Stimulated activated CD4-positive, alpha-beta T cell treated with anti-CD3 and anti-CD28 coated beads, Interleukin-1b, Interleukin-23, amount 100 ng/mL, for 48 hours (primary cell): ENCODE results near the gene MALRD1.

ENCODE experiments used
- DNase-seq: peaks from one replicate; pipeline ENCODE4 v3.0.0-alpha.2; 2020

Gene MALRD1

GRCh38 chr10:19111501-19112267 is 63.1 kb downstream of the MALRD1 start:
- no peak for DNase-seq

- no peak for DNase-seq
Observed at GRCh38 chr10:19117438-19117837, 68.8 kb downstream of the MALRD1 start.

DNA sequence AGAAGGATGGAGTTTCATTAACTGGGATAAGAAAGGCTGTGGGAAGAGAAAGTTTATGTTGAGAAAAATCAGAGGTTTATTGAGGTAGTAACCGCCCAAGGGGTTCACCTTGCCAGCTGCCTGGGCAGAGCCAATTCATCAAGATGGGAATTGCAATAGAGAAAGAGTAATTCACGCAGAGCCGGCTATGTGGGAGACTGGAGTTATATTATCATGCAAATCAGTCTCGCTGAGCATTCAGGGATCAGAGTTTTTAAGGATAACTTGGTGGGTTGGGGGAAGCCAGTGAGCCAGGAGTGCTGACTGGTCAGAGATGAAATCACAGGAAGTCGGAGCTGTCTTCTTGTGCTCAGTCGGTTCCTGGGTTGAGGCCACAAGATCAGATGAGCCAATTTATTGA is 70.6 kb downstream of the MALRD1 start:
- no peak for DNase-seq

GRCh38 chr10:19120381-19120908 is 71.8 kb downstream of the MALRD1 start:
- DNase-seq = no peak

- no peak for DNase-seq
Observed at GRCh38 chr10:19133992-19134391, 85.4 kb downstream of the MALRD1 start.

DNA sequence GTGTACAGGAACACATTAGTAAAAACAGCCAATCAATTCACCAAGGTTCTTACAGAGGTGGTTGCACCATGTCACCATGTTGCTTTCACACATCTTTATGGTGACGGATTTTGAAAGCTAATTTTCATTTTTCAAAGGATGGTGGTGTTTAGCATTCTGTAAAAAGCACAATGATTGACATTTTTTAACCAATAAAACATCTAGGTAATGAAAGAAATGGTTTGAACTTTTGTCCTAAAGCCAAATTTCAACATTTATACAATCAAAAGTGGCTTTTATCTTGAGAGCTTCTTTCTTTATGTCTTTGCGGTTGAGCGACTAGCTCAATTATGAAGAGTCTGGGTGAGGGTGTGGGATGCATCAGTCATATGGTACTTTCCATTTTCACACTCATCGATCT is 94.4 kb downstream of the MALRD1 start:
- DNase-seq = no peak

GRCh38 chr10:19144206-19144605 is 95.6 kb downstream of the MALRD1 start:
- DNase-seq = no peak

- no peak for DNase-seq
Observed at GRCh38 chr10:19154375-19154774, 105.8 kb downstream of the MALRD1 start.

- no peak for DNase-seq
Observed at GRCh38 chr10:19158358-19158757, 109.8 kb downstream of the MALRD1 start.

- DNase-seq = no peak
Observed at GRCh38 chr10:19158870-19159269, 110.3 kb downstream of the MALRD1 start.

DNA sequence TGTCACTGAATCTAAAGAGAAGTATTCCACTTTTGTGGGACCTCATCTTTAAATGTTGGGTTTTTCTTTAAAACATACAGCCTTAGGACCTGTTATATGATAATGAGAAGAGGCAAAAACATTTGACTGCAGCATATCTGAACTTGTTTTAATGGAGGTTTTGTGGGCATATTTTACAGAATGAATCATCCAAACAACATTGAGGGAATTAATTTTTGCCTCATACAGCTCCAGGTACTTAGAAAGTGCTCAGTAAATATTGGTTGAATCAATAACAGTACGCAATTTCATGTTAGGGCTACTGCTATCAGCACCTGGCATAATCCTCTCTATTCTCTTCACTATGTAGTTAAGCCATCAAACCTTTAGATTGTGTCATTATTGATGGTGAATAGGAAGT is 115.9 kb downstream of the MALRD1 start:
- DNase-seq = no peak

DNA sequence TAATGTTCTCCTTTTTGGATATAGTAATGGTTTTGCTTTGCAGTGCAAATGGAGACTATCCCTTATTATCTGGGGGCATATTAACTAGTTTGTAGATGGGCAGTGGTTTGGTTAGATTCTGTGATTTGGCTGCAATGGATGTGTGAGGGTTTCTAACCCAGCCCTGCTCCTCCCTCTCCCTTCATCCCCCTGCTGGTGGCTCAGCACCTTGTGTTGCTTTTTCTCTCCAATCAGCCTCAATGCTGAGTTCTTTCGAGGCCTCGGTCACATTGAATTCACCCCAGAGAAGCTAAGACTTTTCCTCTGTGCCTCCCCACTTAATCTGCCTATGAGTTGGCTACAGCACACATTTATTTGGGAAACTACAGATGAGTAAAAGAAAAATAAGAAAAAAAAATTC is 120.0 kb downstream of the MALRD1 start:
- no peak for DNase-seq

DNA sequence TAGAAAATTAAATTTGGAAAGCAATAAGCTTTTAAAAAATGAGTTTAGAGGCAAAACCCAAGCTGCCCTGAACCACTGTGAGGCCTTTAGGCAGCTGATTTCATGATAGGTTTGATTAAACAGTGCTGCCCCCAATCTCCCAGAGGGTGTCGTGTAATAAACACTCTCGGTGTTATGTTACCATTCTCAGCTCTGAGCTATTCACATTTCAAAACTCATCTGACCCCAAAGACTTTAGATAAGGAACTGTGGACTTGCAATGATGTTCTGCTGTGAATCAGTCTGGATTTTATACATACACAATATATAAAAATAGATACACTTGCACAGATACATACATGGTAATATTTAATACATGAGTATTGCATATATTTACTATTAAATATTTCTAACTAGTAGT is 120.4 kb downstream of the MALRD1 start:
- no peak for DNase-seq

DNA sequence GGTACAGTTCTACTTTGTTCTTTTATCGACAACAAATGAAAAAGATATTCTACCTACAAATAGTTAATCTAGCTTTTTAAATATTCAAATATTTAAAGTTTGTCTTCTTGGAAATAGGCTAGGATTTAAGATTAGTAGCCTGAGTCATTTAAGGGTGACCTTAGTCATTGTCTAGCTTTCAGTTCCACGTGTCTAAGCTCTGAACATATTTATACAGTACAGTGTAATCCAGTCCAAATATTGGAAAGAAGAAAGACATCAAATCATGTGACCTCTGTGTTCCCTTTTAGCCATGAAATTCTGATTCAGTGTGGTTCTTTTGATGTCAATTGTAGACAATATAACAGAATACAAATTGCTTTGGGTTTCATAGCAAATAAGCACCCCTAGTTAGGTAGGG is 121.1 kb downstream of the MALRD1 start:
- no peak for DNase-seq

- no peak for DNase-seq
Observed at GRCh38 chr10:19178675-19179074, 130.1 kb downstream of the MALRD1 start.

DNA sequence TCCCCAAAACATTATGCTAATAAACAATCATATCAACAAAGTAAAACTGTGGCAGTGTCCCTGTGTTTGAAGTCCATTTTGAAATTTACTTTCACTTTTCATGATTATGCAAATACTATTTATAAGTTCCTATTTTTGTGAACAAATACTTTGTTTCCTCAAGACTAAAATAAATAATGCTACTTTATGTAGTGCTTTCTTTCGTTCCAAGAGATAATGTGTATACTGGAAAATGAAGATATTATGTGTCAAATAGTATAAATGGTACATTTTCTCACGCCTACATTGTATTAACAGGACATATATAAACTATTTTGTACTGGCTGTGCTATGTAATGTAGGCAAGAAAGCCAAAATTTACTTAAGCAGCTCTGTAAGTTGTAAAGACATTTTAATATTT is 136.3 kb downstream of the MALRD1 start:
- DNase-seq = no peak

DNA sequence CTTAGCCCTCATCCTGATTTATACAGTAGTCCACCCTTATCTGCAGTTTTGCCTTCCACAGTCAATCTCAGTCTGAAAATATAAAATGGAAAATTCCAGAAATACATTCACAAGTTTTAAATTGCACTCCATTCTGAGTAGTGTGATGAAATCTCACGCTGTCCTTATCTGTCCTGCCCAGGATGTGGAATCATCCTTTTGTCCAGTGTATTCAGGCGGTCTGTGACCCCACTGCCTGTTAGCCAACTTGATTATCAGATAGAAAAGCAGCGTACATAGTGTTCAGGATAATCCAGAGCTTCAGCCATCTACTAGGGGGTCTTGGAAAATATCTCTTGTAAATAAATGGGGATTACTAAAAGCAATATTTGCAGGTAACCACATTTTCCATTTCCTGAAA is 146.3 kb downstream of the MALRD1 start:
- no peak for DNase-seq

- DNase-seq = no peak
Observed at GRCh38 chr10:19195698-19196097, 147.1 kb downstream of the MALRD1 start.

- no peak for DNase-seq
Observed at GRCh38 chr10:19200211-19200610, 151.6 kb downstream of the MALRD1 start.

DNA sequence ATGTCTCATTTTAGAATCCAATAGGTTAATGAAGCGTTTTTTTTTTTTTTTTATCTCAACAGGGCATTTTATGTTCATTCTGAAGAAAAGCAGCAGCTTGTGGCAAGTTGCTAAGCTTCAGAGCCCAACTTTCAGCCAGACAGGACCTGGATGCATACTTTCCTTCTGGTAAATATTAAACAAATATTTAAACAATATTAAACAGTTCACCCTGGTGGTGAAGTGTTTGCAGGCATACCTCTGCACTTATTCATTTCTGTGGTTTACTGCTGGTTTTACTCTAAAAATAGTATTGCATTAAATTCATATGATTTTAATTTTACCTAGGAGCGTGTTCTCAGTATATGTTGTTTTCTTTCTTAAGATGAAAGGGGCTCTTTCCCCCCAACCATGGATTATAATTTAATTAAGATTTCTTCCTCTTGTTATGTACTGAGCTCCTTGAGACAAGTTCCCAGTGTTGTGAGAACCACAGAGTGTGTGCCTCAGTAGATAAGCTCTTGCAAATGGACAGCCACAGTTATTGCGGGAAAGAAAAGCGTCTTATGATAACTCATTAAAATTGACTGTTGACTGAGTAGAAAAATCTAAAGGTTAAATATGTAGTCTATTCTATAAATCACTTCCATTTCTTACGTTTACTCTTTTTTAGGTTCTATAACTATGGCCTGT is 155.8 kb downstream of the MALRD1 start:
- DNase-seq = no peak

GRCh38 chr10:19209319-19209718 is 160.7 kb downstream of the MALRD1 start:
- no peak for DNase-seq

GRCh38 chr10:19212590-19212989 is 164.0 kb downstream of the MALRD1 start:
- no peak for DNase-seq

DNA sequence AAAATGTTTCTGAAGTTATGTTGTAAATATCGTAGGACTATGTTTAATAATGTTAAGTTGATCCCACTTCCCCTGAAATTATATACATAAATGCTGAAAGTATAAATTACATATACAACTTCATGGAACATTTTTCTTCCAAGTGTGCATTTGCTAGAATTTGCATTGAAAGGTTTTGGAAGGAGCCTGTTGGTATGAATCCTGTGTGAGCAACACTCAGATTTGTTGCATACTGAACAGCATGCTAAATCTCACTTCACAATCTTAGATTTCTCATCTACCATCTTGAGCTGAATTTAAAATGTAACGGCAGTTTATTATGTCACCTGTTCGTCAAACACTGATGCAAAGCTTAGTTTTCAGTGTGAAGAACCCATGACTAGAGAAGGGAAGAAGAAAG is 172.6 kb downstream of the MALRD1 start:
- DNase-seq = no peak

DNA sequence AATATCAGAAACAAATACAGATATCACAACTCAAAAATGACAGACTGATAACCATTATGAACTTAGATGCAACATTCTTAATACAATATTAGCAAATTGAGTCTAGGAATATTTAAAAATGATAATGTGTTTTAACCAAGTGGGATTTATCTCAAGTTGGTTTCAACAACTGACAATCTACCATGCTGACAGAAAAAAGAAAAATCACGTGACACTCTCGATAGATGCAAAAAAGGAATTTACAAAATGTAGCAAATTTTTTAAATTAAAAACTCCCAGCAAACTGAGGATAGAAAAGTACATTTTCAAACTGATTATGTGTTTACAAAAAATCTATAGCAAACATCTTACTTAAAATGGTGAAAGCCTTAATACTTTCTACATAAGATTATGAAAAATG is 177.4 kb downstream of the MALRD1 start:
- no peak for DNase-seq

GRCh38 chr10:19231034-19231433 is 182.4 kb downstream of the MALRD1 start:
- no peak for DNase-seq
